ENCODE data around the gene SNX2. TPM values are rescaled to one million over a fixed set of nuclear protein-coding genes. Genes with fewer than 3 reads are reported as not detected.

SNX2 gene
- total RNA-seq, result 69.0 and 77.1 TPM in 2 replicates

DNA sequence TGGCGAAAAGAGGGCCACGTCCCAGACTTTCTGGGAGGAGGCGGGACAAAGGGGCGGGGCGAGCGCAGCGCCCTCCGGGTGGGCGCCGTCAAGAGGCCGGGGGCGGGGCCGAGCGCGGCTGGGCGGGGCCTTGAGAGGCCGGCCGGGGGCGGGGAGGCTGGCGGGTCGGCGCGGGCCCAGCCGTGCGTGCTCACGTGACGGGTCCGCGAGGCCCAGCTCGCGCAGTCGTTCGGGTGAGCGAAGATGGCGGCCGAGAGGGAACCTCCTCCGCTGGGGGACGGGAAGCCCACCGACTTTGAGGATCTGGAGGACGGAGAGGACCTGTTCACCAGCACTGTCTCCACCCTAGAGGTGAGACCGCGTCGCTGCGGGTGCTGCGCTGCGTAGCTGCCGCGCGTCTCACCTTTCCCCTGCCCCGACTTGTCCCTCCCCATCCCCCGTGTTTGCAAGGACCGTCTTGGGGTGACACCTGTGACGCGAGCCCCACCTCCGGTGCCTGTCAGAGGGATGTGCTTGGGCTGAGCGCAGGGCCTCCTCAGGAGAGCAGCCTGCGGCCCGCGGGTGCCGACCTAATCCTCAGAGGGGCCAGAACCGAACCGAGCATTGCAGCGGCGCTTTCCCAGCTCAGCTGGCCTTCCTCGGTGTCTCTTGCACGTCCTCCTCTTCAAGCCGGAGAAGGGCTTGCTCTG is at the start of gene SNX2:
TSS of gene SNX2 (plus strand) at position 220 of the 689 bp plus-strand sequence. CDS start at position 244, 24 bp downstream.
- no peaks in the 10 kb centered on the region for H3K36me3 ChIP-seq (ENCODE audit: control insufficient read depth, insufficient read depth, low read length)
- peak within 1 kb of the TSS; percentile 78 for H3K4me3 ChIP-seq (ENCODE audit: low read depth, low read length)
- H3K27me3 ChIP-seq (ENCODE audit: control insufficient read depth, insufficient read depth, low read length), result no peaks in the 10 kb centered on the region
- TF ChIP-seq, protein P1, sequence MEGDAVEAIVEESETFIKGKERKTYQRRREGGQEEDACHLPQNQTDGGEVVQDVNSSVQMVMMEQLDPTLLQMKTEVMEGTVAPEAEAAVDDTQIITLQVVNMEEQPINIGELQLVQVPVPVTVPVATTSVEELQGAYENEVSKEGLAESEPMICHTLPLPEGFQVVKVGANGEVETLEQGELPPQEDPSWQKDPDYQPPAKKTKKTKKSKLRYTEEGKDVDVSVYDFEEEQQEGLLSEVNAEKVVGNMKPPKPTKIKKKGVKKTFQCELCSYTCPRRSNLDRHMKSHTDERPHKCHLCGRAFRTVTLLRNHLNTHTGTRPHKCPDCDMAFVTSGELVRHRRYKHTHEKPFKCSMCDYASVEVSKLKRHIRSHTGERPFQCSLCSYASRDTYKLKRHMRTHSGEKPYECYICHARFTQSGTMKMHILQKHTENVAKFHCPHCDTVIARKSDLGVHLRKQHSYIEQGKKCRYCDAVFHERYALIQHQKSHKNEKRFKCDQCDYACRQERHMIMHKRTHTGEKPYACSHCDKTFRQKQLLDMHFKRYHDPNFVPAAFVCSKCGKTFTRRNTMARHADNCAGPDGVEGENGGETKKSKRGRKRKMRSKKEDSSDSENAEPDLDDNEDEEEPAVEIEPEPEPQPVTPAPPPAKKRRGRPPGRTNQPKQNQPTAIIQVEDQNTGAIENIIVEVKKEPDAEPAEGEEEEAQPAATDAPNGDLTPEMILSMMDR (IDR thresholded peaks at IDR 0.05; ENCODE audit: insufficient read depth, low read length, poor library complexity, severe bottlenecking), result peak; percentile 36
- no peak for DNase-seq (ENCODE audit: low read depth)

GRCh38 chr5:122727112-122727541 is 47.8 kb upstream of the SNX2 start:
- TF ChIP-seq, protein P1 (IDR thresholded peaks at IDR 0.05; ENCODE audit: insufficient read depth, low read length, poor library complexity, severe bottlenecking), result no peak
- H3K36me3 ChIP-seq (ENCODE audit: control insufficient read depth, insufficient read depth, low read length), result no peaks in the 10 kb centered on the region
- no peak overlapping the region for H3K4me3 ChIP-seq (ENCODE audit: low read depth, low read length)
- DNase-seq (ENCODE audit: low read depth), result peak; percentile 56
- H3K27me3 ChIP-seq (ENCODE audit: control insufficient read depth, insufficient read depth, low read length), result no peaks in the 10 kb centered on the region

DNA sequence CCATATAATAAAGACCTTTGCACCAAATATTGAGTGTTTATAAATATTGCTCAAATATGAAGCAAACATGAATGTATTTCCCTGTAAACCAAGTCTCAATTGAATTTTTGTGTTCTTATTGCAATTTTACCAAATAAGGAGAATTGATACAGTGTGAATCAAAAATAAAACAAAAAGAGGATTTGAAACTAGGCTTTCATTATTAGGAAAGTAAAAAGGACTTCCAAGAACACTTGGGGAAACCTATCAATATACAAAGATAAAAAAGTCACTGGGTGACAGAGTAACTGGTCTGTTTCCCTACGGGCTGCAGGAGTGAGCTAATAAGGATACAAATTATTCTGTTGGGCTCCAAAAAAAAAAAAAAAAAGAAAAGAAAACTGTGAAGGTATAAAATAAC is 44.8 kb upstream of the SNX2 start:
- TF ChIP-seq, protein P1 (IDR thresholded peaks at IDR 0.05; ENCODE audit: insufficient read depth, low read length, poor library complexity, severe bottlenecking), result no peak
- DNase-seq (ENCODE audit: low read depth), result no peak
- Histone ChIP-seq H3K4me3 (ENCODE audit: low read depth, low read length) (no peak overlapping the region), H3K36me3 (ENCODE audit: control insufficient read depth, insufficient read depth, low read length) (no peaks in the 10 kb centered on the region), H3K27me3 (ENCODE audit: control insufficient read depth, insufficient read depth, low read length) (no peaks in the 10 kb centered on the region)

- no peak overlapping the region for H3K4me3 ChIP-seq (ENCODE audit: low read depth, low read length)
- no peaks in the 10 kb centered on the region for H3K36me3 ChIP-seq (ENCODE audit: control insufficient read depth, insufficient read depth, low read length)
- DNase-seq (ENCODE audit: low read depth), result no peak
- no peaks in the 10 kb centered on the region for H3K27me3 ChIP-seq (ENCODE audit: control insufficient read depth, insufficient read depth, low read length)
- TF ChIP-seq, protein P1 (IDR thresholded peaks at IDR 0.05; ENCODE audit: insufficient read depth, low read length, poor library complexity, severe bottlenecking), result no peak
Measured at GRCh38 chr5:122730456-122730855, 44.4 kb upstream of the SNX2 start.

DNA sequence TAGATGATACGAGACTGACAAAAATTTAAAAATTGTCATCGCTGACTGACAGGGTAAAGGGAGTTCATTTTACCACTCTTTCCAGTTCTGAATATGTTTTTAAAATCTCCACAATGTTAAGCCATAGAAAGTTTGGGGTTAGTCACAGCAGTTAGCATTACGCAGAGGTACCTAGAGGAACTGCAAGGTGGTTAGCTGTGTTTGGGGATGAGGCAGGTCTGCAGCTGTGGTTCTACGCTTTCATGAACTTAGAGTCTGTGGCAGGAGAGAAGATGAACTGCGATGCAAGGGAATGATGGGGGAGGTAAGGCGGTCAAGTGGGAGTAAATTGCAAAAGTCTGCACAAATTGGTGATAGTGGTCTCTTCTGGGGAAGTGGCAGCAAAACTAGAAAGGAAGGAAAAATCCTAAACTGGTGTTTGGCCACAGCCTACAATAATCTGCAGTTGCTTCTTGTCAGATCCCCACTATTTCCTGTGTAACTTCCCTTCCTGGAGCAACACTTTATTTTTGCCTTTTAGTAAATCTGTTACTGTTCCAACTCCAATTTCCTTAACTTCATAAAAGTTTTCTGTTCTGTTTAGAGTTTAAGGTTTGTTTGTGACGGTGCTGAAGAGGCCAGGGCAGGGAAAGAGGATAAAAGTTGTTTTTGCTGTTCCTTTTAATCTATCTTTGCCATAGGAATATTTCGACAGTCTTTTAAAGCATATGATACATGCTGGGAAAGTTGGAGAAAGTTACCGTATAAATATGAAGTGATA is 38.6 kb upstream of the SNX2 start:
- no peak for DNase-seq (ENCODE audit: low read depth)
- TF ChIP-seq, protein P1 (IDR thresholded peaks at IDR 0.05; ENCODE audit: insufficient read depth, low read length, poor library complexity, severe bottlenecking), result no peak
- Histone ChIP-seq H3K36me3 (ENCODE audit: control insufficient read depth, insufficient read depth, low read length) (no peaks in the 10 kb centered on the region), H3K4me3 (ENCODE audit: low read depth, low read length) (no peak overlapping the region), H3K27me3 (ENCODE audit: control insufficient read depth, insufficient read depth, low read length) (no peaks in the 10 kb centered on the region)
